GM12878 (cell line): ENCODE measurements around the gene CCNL2. TPM values are rescaled to one million over a fixed set of nuclear protein-coding genes. Genes with fewer than 3 reads are reported as not detected.

Experiments used
- ATAC-seq: fragments of 200-7000 bp; cut with Tn5 transposase; 3 replicates; pipeline ENCODE4 v1.9.1; 2020; ENCODE audit warnings: mild to moderate bottlenecking, moderate library complexity
- BruUV-seq: library from RNA; stranded (reverse); fragments of 400-500 nt; replicated peaks from 2 replicates; lab custom pipeline; 2021; lab: Mats Ljungman, UMichigan
- CTCF ChIA-PET: fragments of 300-600 bp; sonication (Branson Sonifier 250); formaldehyde crosslinking; extraction: SDS; loops from one replicate; lab custom pipeline; 2021; ENCODE audit warnings: inconsistent platforms; lab: Yijun Ruan, JAX
- POLR2A ChIA-PET: fragments of 350-600 bp; formaldehyde crosslinking; extraction: SDS; loops from one replicate; lab custom pipeline; 2021; ENCODE audit warnings: inconsistent platforms; lab: Charles Lee
- RAD21 ChIA-PET: fragments of 300-600 bp; sonication (Branson Sonifier 250); formaldehyde crosslinking; loops from one replicate; lab custom pipeline; 2023; ENCODE audit warnings: antibody characterized with exemption; ENCODE audit not compliant: unreplicated experiment; lab: Charles Lee
- SMC1A ChIA-PET: fragments of 300-600 bp; sonication (Branson Sonifier 250); formaldehyde crosslinking; loops from one replicate; lab custom pipeline; 2023; ENCODE audit not compliant: unreplicated experiment, uncharacterized antibody; lab: Charles Lee
- DNase-seq: peaks from one replicate; pipeline ENCODE4 v3.0.0-alpha.2; 2011; ENCODE audit warnings: low read depth, low spot score
- FAIRE-seq: peaks from 3 replicates; lab custom pipeline; 2011; peaks lifted over from hg19 to GRCh38; lab: Jason Lieb, UNC
- H2AFZ ChIP-seq: 2 replicates; pipeline ENCODE4 v1.6.0; 2011; ENCODE audit warnings: low read depth, low read length, control low read depth; ENCODE audit not compliant: control insufficient read depth
- H3K27ac ChIP-seq: 2 replicates; pipeline ENCODE4 v1.5.1; 2011; ENCODE audit warnings: control low read depth; ENCODE audit not compliant: control insufficient read depth, insufficient read depth
- H3K27me3 ChIP-seq, 2 experiments: replicated peaks in 1 of 2; 2 replicates each; pipeline versions ENCODE4 v1.6.0 to v1.6.1; 2011; ENCODE audit warnings: low read length in 1 of 2; ENCODE audit not compliant: control insufficient read depth in 2 of 2, insufficient read depth in 2 of 2
- H3K36me3 ChIP-seq, 2 experiments: 2 replicates each; pipeline ENCODE4 v1.5.1; 2011; ENCODE audit warnings: low read length in 1 of 2; ENCODE audit not compliant: control insufficient read depth in 2 of 2, insufficient read depth in 2 of 2
- H3K4me1 ChIP-seq: 2 replicates; pipeline ENCODE4 v1.6.1; 2011; ENCODE audit warnings: mild to moderate bottlenecking, low read length, moderate library complexity, mixed read lengths; ENCODE audit not compliant: control insufficient read depth, insufficient read depth
- H3K4me2 ChIP-seq: 2 replicates; pipeline ENCODE4 v1.6.0; 2011; ENCODE audit warnings: control low read depth; ENCODE audit not compliant: control insufficient read depth, insufficient read depth
- H3K4me3 ChIP-seq: fragments of 200-600 bp; sonication (generic); 2 replicates; pipeline ENCODE4 v1.5.1; 2016
- H3K79me2 ChIP-seq: 2 replicates; pipeline ENCODE4 v1.6.0; 2011; ENCODE audit warnings: low read length; ENCODE audit not compliant: control insufficient read depth, insufficient read depth
- H3K9ac ChIP-seq: 2 replicates; pipeline ENCODE4 v1.8.0; 2011; ENCODE audit warnings: low read length, control low read depth, mixed read lengths; ENCODE audit not compliant: control insufficient read depth, insufficient read depth
- H3K9me3 ChIP-seq: replicated peaks from 3 replicates; pipeline ENCODE4 v1.5.1; 2011; ENCODE audit warnings: mild to moderate bottlenecking, low read length; ENCODE audit not compliant: control insufficient read depth, insufficient read depth
- H4K20me1 ChIP-seq: 2 replicates; pipeline ENCODE4 v1.6.0; 2011; ENCODE audit not compliant: control insufficient read depth, insufficient read depth
- BHLHE40 ChIP-seq, 2 experiments: fragments of 450-650 bp in 1 of 2; IDR thresholded peaks; 2 replicates each; pipeline ENCODE4 v1.6.1; 2011 to 2017; ENCODE audit warnings: low read depth in 2 of 2, borderline replicate concordance in 1 of 2, improper control_type of control experiment in 1 of 2, low read length in 1 of 2, mild to moderate bottlenecking in 1 of 2
- BMI1 ChIP-seq: fragments of 450-650 bp; IDR thresholded peaks from 2 replicates; pipeline ENCODE4 v1.6.1; 2016; ENCODE audit warnings: mild to moderate bottlenecking, moderate library complexity, borderline replicate concordance
- CBFB ChIP-seq: IDR thresholded peaks from 2 replicates; pipeline ENCODE4 v1.6.1; 2016; ENCODE audit warnings: antibody characterized with exemption, low read depth
- DPF2 ChIP-seq: fragments of 450-650 bp; IDR thresholded peaks from 2 replicates; pipeline ENCODE4 v1.6.1; 2017; ENCODE audit warnings: mild to moderate bottlenecking
- EGR1 ChIP-seq, 2 experiments: IDR thresholded peaks; 1 replicate in 1 of 2; 2 replicates in 1 of 2; pipeline ENCODE4 v1.6.1; 2011 to 2012; ENCODE audit warnings: low read depth in 2 of 2, low read length in 2 of 2, borderline replicate concordance in 1 of 2, mild to moderate bottlenecking in 1 of 2, moderate library complexity in 1 of 2
- LARP7 ChIP-seq: fragments of 450-650 bp; IDR thresholded peaks from 2 replicates; pipeline ENCODE4 v1.6.1; 2017; ENCODE audit warnings: mild to moderate bottlenecking
- MYB ChIP-seq: fragments of 150-350 bp; IDR thresholded peaks from 2 replicates; pipeline ENCODE4 v1.6.1; 2014; ENCODE audit warnings: mild to moderate bottlenecking, low read depth, low read length, borderline replicate concordance
- NBN ChIP-seq: fragments of 450-650 bp; IDR thresholded peaks from 2 replicates; pipeline ENCODE4 v1.6.1; 2016
- NRF1 ChIP-seq: conservative IDR thresholded peaks from 2 replicates; pipeline ENCODE4 v1.6.1; 2011; ENCODE audit warnings: mild to moderate bottlenecking, low read depth, low read length, improper control_type of control experiment
- SIN3A ChIP-seq: IDR thresholded peaks from 2 replicates; pipeline ENCODE4 v1.6.1; 2012; ENCODE audit warnings: low read depth, low read length, improper control_type of control experiment
- SMARCA5 ChIP-seq: fragments of 450-650 bp; IDR thresholded peaks from 2 replicates; pipeline ENCODE4 v1.6.1; 2017; ENCODE audit warnings: mild to moderate bottlenecking
- SREBF2 ChIP-seq: IDR thresholded peaks from 2 replicates; pipeline ENCODE4 v1.6.1; 2012; ENCODE audit warnings: mild to moderate bottlenecking, low read length
- TAF1 ChIP-seq: IDR thresholded peaks from 2 replicates; pipeline ENCODE4 v1.6.1; 2011; ENCODE audit warnings: mild to moderate bottlenecking, low read depth, low read length, borderline replicate concordance
- ZNF207 ChIP-seq: fragments of 450-650 bp; IDR thresholded peaks from 2 replicates; pipeline ENCODE4 v1.6.1; 2014; ENCODE audit warnings: antibody characterized with exemption, mild to moderate bottlenecking, borderline replicate concordance
- WGBS: methylation state at CpG from one replicate; pipeline ENCODE4 v1.1.6; 2016; ENCODE audit warnings: low lambda C conversion rate; ENCODE audit not compliant: insufficient replicate concordance, insufficient coverage; ENCODE audit errors: missing lambda C conversion rate; 5-methylcytosine and 5-hydroxymethylcytosine counted together
- in situ Hi-C: fragments of 300-500 bp; cut with MboI; formaldehyde crosslinking; loops from 9 replicates; pipeline ENCODE4 v1.14.3; 2018; ENCODE audit warnings: mixed read lengths
- intact Hi-C: fragments of 100-400 bp; cut with micrococcal nuclease; formaldehyde crosslinking; loops from one replicate; pipeline ENCODE4 v1.14.2; 2022; ENCODE audit not compliant: unreplicated experiment
- polyA plus RNA-seq, 11 experiments: library from polyadenylated mRNA; depleted of rRNA in 4 of 11; unstranded in 6 of 11; stranded (reverse) in 5 of 11; fragments of >200 nt; fragmentation: Nextera tagmentation in 4 of 11; fragmentation: Illumina TruSeq in 1 of 11; extraction: Ambion mirVana in 4 of 11; extraction: Trizol in 1 of 11; gene quantifications; 1 replicate in 1 of 11; 2 replicates in 10 of 11; pipeline versions ENCODE4 v1.2.1 to v1.2.3, GENCODE V29; 2011 to 2016; ENCODE audit warnings: inconsistent platforms in 2 of 11, missing spikeins in 2 of 11, low read depth in 1 of 11
- total RNA-seq, 4 experiments: library from RNA; depleted of rRNA in 3 of 4; stranded (reverse); fragments of >200 nt in 3 of 4; fragmentation: Illumina TruSeq in 1 of 4; extraction: Trizol in 1 of 4; gene quantifications; 2 replicates each; pipeline versions ENCODE4 v1.2.1 to v1.2.3, GENCODE V29; 2013 to 2021
- TF ChIP-seq, protein P1 (sequence below): IDR thresholded peaks from 2 replicates; pipeline ENCODE4 v1.6.1; 2011; ENCODE audit warnings: low read depth, low read length, improper control_type of control experiment, borderline replicate concordance
- TF ChIP-seq, protein P2 (sequence below): IDR thresholded peaks from 2 replicates; pipeline ENCODE4 v1.6.1; 2012; ENCODE audit warnings: low read depth, low read length, improper control_type of control experiment
- TF ChIP-seq, protein P3 (sequence below): fragments of 450-650 bp; formaldehyde crosslinking; IDR thresholded peaks from 2 replicates; pipeline ENCODE4 v1.4.0; 2022; ENCODE audit warnings: mild to moderate bottlenecking, moderate library complexity
- TF ChIP-seq, protein P4 (sequence below): fragments of 450-650 bp; formaldehyde crosslinking; IDR thresholded peaks from 2 replicates; pipeline ENCODE4 v1.5.0; 2022; ENCODE audit warnings: mild to moderate bottlenecking, missing genetic modification characterization

Gene CCNL2
- total and polyA plus RNA-seq, 10 of the 15 experiments (the other 5 are each of a cell fraction or from before 2014, with no cell fraction given) = 2.1 to 143 (median 101) TPM

DNA sequence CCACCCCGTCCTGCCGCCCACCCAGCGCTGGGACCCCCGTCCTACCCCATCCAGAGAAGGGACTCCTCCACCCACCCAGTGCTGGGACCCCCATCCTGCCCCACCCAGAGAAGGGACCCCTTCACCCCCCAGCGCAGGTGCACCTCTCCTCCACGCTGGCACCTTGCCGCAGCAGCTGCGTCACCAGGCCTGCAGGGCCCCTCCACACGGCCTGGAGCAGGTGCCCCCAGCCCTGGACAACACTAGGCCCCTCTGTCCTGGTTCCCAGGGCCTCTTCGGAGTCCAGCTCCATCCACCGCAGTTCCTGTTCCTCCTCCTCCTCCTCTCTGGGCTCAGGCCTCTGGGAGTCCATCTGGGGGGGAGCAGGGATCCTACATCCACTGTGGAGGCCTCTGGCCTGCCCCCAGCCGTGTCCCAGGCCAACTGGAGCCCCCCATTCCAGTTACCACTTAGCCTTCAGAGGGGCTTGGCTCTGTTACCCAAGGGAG, 21.6 kb upstream of the CCNL2 start:
- intact Hi-C loops (no loop called here), in situ Hi-C loops (no loop called here)
- H3K9me3 ChIP-seq = no peaks in the 10 kb centered on the region
- H3K4me1 ChIP-seq = peaks cover 25% of the 10 kb centered on the region
- RAD21 ChIA-PET = no interaction called here
- H3K9ac ChIP-seq = no peak overlapping the region
- no peak overlapping the region for H3K4me2 ChIP-seq
- no peaks in the 10 kb centered on the region for H4K20me1 ChIP-seq
- ATAC-seq (no peak), DNase-seq (no peak), FAIRE-seq (no peak)
- no peaks in the 10 kb centered on the region for H3K27me3 ChIP-seq
- no peak for TF ChIP-seq SMARCA5
- TF ChIP-seq, protein P1, sequence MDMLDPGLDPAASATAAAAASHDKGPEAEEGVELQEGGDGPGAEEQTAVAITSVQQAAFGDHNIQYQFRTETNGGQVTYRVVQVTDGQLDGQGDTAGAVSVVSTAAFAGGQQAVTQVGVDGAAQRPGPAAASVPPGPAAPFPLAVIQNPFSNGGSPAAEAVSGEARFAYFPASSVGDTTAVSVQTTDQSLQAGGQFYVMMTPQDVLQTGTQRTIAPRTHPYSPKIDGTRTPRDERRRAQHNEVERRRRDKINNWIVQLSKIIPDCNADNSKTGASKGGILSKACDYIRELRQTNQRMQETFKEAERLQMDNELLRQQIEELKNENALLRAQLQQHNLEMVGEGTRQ = no peak
- TF ChIP-seq LARP7 = no peak
- TF ChIP-seq BHLHE40 (IDR thresholded peaks at IDR 0.05; ENCODE audit: borderline replicate concordance in 1 of 2, low read depth in 2 of 2, low read length in 1 of 2) = no peak
- no peak for TF ChIP-seq TAF1
- TF ChIP-seq NBN = no peak
- TF ChIP-seq CBFB = no peak
- no peak for TF ChIP-seq SREBF2
- TF ChIP-seq EGR1 (IDR thresholded peaks at IDR 0.05; ENCODE audit: borderline replicate concordance in 1 of 2, low read depth in 2 of 2, low read length in 2 of 2) = no peak
- no peak for TF ChIP-seq NRF1
- TF ChIP-seq DPF2 = no peak
- TF ChIP-seq, protein P2, sequence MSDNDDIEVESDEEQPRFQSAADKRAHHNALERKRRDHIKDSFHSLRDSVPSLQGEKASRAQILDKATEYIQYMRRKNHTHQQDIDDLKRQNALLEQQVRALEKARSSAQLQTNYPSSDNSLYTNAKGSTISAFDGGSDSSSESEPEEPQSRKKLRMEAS = no peak
- TF ChIP-seq SIN3A = no peak
- TF ChIP-seq, protein P3, sequence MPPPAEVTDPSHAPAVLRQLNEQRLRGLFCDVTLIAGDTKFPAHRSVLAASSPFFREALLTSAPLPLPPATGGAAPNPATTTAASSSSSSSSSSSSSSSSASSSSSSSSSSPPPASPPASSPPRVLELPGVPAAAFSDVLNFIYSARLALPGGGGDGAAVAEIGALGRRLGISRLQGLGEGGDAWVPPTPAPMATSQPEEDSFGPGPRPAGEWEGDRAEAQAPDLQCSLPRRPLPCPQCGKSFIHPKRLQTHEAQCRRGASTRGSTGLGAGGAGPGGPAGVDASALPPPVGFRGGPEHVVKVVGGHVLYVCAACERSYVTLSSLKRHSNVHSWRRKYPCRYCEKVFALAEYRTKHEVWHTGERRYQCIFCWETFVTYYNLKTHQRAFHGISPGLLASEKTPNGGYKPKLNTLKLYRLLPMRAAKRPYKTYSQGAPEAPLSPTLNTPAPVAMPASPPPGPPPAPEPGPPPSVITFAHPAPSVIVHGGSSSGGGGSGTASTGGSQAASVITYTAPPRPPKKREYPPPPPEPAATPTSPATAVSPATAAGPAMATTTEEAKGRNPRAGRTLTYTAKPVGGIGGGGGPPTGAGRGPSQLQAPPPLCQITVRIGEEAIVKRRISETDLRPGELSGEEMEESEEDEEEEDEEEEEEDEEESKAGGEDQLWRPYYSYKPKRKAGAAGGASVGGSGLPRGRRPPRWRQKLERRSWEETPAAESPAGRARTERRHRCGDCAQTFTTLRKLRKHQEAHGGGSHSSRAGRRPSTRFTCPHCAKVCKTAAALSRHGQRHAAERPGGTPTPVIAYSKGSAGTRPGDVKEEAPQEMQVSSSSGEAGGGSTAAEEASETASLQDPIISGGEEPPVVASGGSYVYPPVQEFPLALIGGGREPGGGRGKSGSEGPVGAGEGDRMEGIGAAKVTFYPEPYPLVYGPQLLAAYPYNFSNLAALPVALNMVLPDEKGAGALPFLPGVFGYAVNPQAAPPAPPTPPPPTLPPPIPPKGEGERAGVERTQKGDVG (CRISPR knock-in tag) = no peak
- TF ChIP-seq BMI1 = no peak
- no peak for TF ChIP-seq ZNF207
- TF ChIP-seq, protein P4, sequence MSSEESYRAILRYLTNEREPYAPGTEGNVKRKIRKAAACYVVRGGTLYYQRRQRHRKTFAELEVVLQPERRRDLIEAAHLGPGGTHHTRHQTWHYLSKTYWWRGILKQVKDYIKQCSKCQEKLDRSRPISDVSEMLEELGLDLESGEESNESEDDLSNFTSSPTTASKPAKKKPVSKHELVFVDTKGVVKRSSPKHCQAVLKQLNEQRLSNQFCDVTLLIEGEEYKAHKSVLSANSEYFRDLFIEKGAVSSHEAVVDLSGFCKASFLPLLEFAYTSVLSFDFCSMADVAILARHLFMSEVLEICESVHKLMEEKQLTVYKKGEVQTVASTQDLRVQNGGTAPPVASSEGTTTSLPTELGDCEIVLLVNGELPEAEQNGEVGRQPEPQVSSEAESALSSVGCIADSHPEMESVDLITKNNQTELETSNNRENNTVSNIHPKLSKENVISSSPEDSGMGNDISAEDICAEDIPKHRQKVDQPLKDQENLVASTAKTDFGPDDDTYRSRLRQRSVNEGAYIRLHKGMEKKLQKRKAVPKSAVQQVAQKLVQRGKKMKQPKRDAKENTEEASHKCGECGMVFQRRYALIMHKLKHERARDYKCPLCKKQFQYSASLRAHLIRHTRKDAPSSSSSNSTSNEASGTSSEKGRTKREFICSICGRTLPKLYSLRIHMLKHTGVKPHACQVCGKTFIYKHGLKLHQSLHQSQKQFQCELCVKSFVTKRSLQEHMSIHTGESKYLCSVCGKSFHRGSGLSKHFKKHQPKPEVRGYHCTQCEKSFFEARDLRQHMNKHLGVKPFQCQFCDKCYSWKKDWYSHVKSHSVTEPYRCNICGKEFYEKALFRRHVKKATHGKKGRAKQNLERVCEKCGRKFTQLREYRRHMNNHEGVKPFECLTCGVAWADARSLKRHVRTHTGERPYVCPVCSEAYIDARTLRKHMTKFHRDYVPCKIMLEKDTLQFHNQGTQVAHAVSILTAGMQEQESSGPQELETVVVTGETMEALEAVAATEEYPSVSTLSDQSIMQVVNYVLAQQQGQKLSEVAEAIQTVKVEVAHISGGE = no peak
- no peak for TF ChIP-seq MYB
- H2AFZ ChIP-seq = no peak overlapping the region
- no peaks in the 10 kb centered on the region for H3K36me3 ChIP-seq
- no peaks in the 10 kb centered on the region for H3K79me2 ChIP-seq
- no TSS peak for BruUV-seq
- 67% methylated on average over 6 of the region's 12 CpGs for WGBS
- POLR2A ChIA-PET = interaction anchor here (2.2 kb wide), 1 partner anchor 12 kb away, joined by 9 read pairs; no protein-coding TSS in a partner anchor
- CTCF ChIA-PET = no interaction called here
- no peak overlapping the region for H3K27ac ChIP-seq
- no peak overlapping the region for H3K4me3 ChIP-seq
- SMC1A ChIA-PET = no interaction called here
